Panc1 (cell line): ENCODE results near the gene SMG6. TPM values are rescaled to one million over a fixed set of nuclear protein-coding genes. Genes with fewer than 3 reads are reported as not detected.

Experiments used
- ATAC-seq: fragments of 200-7000 bp; cut with Tn5 transposase; 2 replicates; pipeline ENCODE4 v1.9.1; 2020; ENCODE audit warnings: mild to moderate bottlenecking, moderate library complexity
- BruUV-seq: library from RNA; stranded (reverse); fragments of 400-500 nt; replicated peaks from 2 replicates; lab custom pipeline; 2021; lab: Mats Ljungman, UMichigan
- CTCF ChIA-PET: fragments of 300-600 bp; sonication (Branson Sonifier 250); formaldehyde crosslinking; loops from one replicate; lab custom pipeline; 2022; ENCODE audit warnings: antibody characterized with exemption; lab: Charles Lee
- POLR2A ChIA-PET: fragments of 300-600 bp; sonication (Branson Sonifier 250); formaldehyde crosslinking; loops from one replicate; lab custom pipeline; 2022; ENCODE audit warnings: antibody characterized with exemption; lab: Charles Lee
- DNase-seq: peaks from one replicate; pipeline ENCODE4 v3.0.0-alpha.2; 2010; ENCODE audit warnings: low read depth, low spot score
- H3K27ac ChIP-seq: 2 replicates; pipeline ENCODE4 v1.5.1; 2011; ENCODE audit warnings: mild to moderate bottlenecking, low read length, inconsistent platforms
- H3K27me3 ChIP-seq: fragments of 200-500 bp; sonication (Bioruptor generic); 2 replicates; pipeline ENCODE4 v1.6.0; 2014; ENCODE audit warnings: low read length, inconsistent platforms; ENCODE audit not compliant: control insufficient read depth, insufficient read depth
- H3K36me3 ChIP-seq: fragments of 200-500 bp; sonication (Bioruptor generic); 2 replicates; pipeline ENCODE4 v1.5.1; 2014; ENCODE audit warnings: inconsistent platforms, mild to moderate bottlenecking, low read length, moderate library complexity; ENCODE audit not compliant: control insufficient read depth, insufficient read depth
- H3K4me1 ChIP-seq: 2 replicates; pipeline ENCODE4 v1.5.1; 2011; ENCODE audit warnings: inconsistent platforms, mild to moderate bottlenecking, low read length, moderate library complexity; ENCODE audit not compliant: control insufficient read depth, insufficient read depth
- H3K4me3 ChIP-seq, 2 experiments: 2 replicates each; pipeline ENCODE4 v1.5.1; 2011 to 2012; ENCODE audit warnings: low read depth in 2 of 2, low read length in 2 of 2, mild to moderate bottlenecking in 2 of 2, inconsistent platforms in 1 of 2, moderate library complexity in 1 of 2
- H3K9me3 ChIP-seq: fragments of 200-500 bp; sonication (Bioruptor generic); 2 replicates; pipeline ENCODE4 v1.5.1; 2014; ENCODE audit warnings: low read depth, mild to moderate bottlenecking, inconsistent platforms, low read length, moderate library complexity; ENCODE audit not compliant: control insufficient read depth, insufficient read depth
- CTCF ChIP-seq: fragments of 450-650 bp; IDR thresholded peaks from 2 replicates; pipeline ENCODE4 v1.5.1; 2017; ENCODE audit warnings: mild to moderate bottlenecking
- POLR2AphosphoS5 ChIP-seq: IDR thresholded peaks from 2 replicates; pipeline ENCODE4 v1.6.1; 2012; ENCODE audit warnings: mild to moderate bottlenecking, low read depth, low read length, moderate library complexity
- REST ChIP-seq, 2 experiments: IDR thresholded peaks; 2 replicates each; pipeline ENCODE4 v1.6.1; 2011 to 2012; ENCODE audit warnings: low read depth in 2 of 2, control low read depth in 1 of 2, low read length in 1 of 2, mild to moderate bottlenecking in 1 of 2, moderate library complexity in 1 of 2; ENCODE audit not compliant: insufficient read depth in 1 of 2
- SIN3A ChIP-seq: IDR thresholded peaks from 2 replicates; pipeline ENCODE4 v1.6.1; 2012; ENCODE audit warnings: low read depth, mild to moderate bottlenecking, low read length, moderate library complexity, borderline replicate concordance; ENCODE audit not compliant: insufficient read depth
- TCF7L2 ChIP-seq: IDR thresholded peaks from 2 replicates; pipeline ENCODE4 v1.6.1; 2011; ENCODE audit warnings: mild to moderate bottlenecking, low read depth, low read length, inconsistent platforms
- in situ Hi-C: cut with HindIII; loops from 2 replicates; pipeline ENCODE4 v1.10.0; 2016; ENCODE audit warnings: low sequenced_read_pairs, low pct_unique_long_range_greater_than_20kb
- intact Hi-C: fragments of 100-400 bp; cut with micrococcal nuclease; formaldehyde crosslinking; loops from one replicate; pipeline ENCODE4 v1.10.0; 2022; ENCODE audit not compliant: unreplicated experiment
- total RNA-seq: library from RNA; stranded (reverse); gene quantifications from one replicate; pipeline ENCODE4 v1.2.1, GENCODE V29; 2021; ENCODE audit not compliant: unreplicated experiment

The SMG6 gene
- total RNA-seq, 1 experiment from 2014 or later, result 17.8 TPM

DNA sequence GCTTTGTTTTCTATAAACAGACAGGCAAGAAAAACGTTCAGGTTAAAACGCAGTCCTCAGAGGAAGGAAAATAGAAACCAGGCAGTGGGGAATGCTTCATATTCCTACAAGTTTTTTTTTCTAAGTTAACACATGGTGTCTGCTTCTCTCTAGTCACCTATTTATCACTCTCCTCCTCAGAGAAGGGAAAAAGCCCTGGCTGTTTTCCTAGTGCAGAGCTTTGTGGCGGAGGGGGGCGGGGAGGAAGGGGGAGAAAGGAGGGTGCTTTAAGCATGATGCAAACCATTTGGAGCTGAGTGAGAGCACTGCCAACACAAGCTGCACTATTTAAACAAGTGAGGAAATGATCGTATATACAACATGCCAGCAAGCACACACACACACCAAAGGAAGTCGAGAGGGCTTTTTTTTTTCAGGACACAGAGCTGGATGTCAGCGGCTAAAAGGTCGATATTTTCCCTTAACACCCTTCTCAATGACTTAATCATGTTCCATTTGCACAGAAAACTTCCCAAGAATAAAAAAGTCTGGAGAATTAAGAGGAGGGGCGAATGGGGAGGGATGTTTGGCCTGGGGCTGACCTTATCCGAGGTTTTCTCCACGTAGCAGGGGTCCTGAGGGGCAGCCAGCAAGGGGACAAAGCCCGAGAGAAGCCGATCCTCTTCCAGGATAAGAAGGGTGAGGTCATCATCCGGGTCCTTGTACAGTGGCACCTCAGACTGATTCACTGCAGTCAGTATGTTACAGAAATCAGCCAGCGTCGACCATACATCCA is 131.3 kb downstream of the SMG6 start:
- intact Hi-C loops, result no loop called here
- no peak for DNase-seq
- no TSS peak for BruUV-seq

GRCh38 chr17:2171702-2172076 is 131.9 kb downstream of the SMG6 start:
- H3K27me3 ChIP-seq, result no peaks in the 10 kb centered on the region
- DNase-seq, result no peak
- H3K4me3 ChIP-seq, result no peak overlapping the region
- TF ChIP-seq REST (IDR thresholded peaks at IDR 0.05; ENCODE audit: insufficient read depth in 1 of 2, low read depth in 2 of 2, low read length in 1 of 2) (no peak), POLR2AphosphoS5 (no peak), CTCF (no peak)
- H3K36me3 ChIP-seq, result no peaks in the 10 kb centered on the region
- ChIA-PET POLR2A (no interaction called here), CTCF (no interaction called here)
- no peaks in the 10 kb centered on the region for H3K4me1 ChIP-seq
- intact Hi-C loops (no loop called here), in situ Hi-C loops (no loop called here)
- no peaks in the 10 kb centered on the region for H3K9me3 ChIP-seq
- no peak overlapping the region for H3K27ac ChIP-seq
- no TSS peak for BruUV-seq
- ATAC-seq, result no peak

More for the DNA sequence above, 131.3 kb downstream of the SMG6 start:
- no peak overlapping the region for H3K4me3 ChIP-seq
- in situ Hi-C loops, result no loop called here
- H3K36me3 ChIP-seq, result no peaks in the 10 kb centered on the region
- no peaks in the 10 kb centered on the region for H3K4me1 ChIP-seq
- TF ChIP-seq CTCF (no peak), SIN3A (no peak), POLR2AphosphoS5 (no peak), TCF7L2 (no peak), REST (IDR thresholded peaks at IDR 0.05; ENCODE audit: insufficient read depth in 1 of 2, low read depth in 2 of 2, low read length in 1 of 2) (no peak)
- no peak overlapping the region for H3K27ac ChIP-seq
- no peaks in the 10 kb centered on the region for H3K27me3 ChIP-seq
- CTCF ChIA-PET, result no interaction called here
- no peaks in the 10 kb centered on the region for H3K9me3 ChIP-seq
- no peak for ATAC-seq
- POLR2A ChIA-PET, result no interaction called here
